GM18508 (cell line): Measurements from ENCODE around the gene SERPINA3.
"Not testable (repeated sequence)": the region's sequence is repeated elsewhere in the genome, so short reads cannot be mapped to it uniquely, and the experiment has no call there.

Experiments
- ATAC-seq: cut with Tn5 transposase; IDR thresholded peaks from one replicate; pipeline ENCODE4 v1.9.1; 2021; ENCODE audit warnings: moderate number of reproducible peaks; ENCODE audit not compliant: insufficient read depth, unreplicated experiment

SERPINA3 gene

GRCh38 chr14:94612174-94612573 lies at the start of gene SERPINA3:
Gene SERPINA3 (plus strand): TSS chr14:94612391. CDS start chr14:94614442, 2,051 bp downstream.
- ATAC-seq, result no peak

GRCh38 chr14:94562941-94563883 lies 49.0 kb upstream of the SERPINA3 start:
- no peak for ATAC-seq

- ATAC-seq, result no peak
Measured at GRCh38 chr14:94564381-94564780, 47.8 kb upstream of the SERPINA3 start.

GRCh38 chr14:94568186-94568585 lies 44.0 kb upstream of the SERPINA3 start:
- ATAC-seq, result no peak

- no peak for ATAC-seq
Measured at GRCh38 chr14:94569381-94570001, 42.7 kb upstream of the SERPINA3 start.

GRCh38 chr14:94570002-94570400 lies 42.2 kb upstream of the SERPINA3 start:
- no peak for ATAC-seq

- ATAC-seq, result no peak
Measured at GRCh38 chr14:94570440-94570839, 41.8 kb upstream of the SERPINA3 start.

- ATAC-seq, result no peak
Measured at GRCh38 chr14:94571395-94571794, 40.8 kb upstream of the SERPINA3 start.

GRCh38 chr14:94571950-94572349 lies 40.2 kb upstream of the SERPINA3 start:
- ATAC-seq, result no peak

- no peak for ATAC-seq
Measured at GRCh38 chr14:94572637-94573303, 39.4 kb upstream of the SERPINA3 start.

GRCh38 chr14:94573475-94574277 lies 38.5 kb upstream of the SERPINA3 start:
- ATAC-seq, result no peak

- no peak for ATAC-seq
Measured at GRCh38 chr14:94574336-94574735, 37.9 kb upstream of the SERPINA3 start.

- no peak for ATAC-seq
Measured at GRCh38 chr14:94575730-94576585, 36.2 kb upstream of the SERPINA3 start.

- not testable (repeated sequence) for ATAC-seq
Measured at GRCh38 chr14:94577472-94577871, 34.7 kb upstream of the SERPINA3 start.

GRCh38 chr14:94578712-94579111 lies 33.5 kb upstream of the SERPINA3 start:
- no peak for ATAC-seq

GRCh38 chr14:94581127-94581999 lies 30.8 kb upstream of the SERPINA3 start, which contains the start of gene SERPINA5:
Gene SERPINA5 (plus strand): TSS chr14:94581426. CDS start chr14:94587363, 5,937 bp downstream.
- ATAC-seq, result no peak

GRCh38 chr14:94582199-94582750 lies 29.9 kb upstream of the SERPINA3 start:
- no peak for ATAC-seq

GRCh38 chr14:94582851-94583250 lies 29.3 kb upstream of the SERPINA3 start:
- ATAC-seq, result no peak
